Activated T-helper 1 cell treated with anti-CD3 and anti-CD28 coated beads, Interleukin-12 subunit alpha, Interleukin-12 subunit beta, Interleukin-2, Interleukin-4 antibody, amounts not matched to agents 30 ng/mL and 10 ng/mL and 1 ng/mL, durations not matched to agents 14 hours and 24 hours and 36 hours (primary cell): ENCODE data around the gene CDIPT. TPM values are rescaled to one million over a fixed set of nuclear protein-coding genes. Genes with fewer than 3 reads are reported as not detected.

ENCODE experiments used
- DNase-seq: peaks from one replicate; pipeline ENCODE4 v3.0.0; 2021; ENCODE audit warnings: low spot score
- H3K27ac Mint-ChIP-seq: one replicate; pipeline ENCODE4 v1.8.0; 2021; ENCODE audit warnings: mild to moderate bottlenecking, mixed read lengths
- H3K27me3 Mint-ChIP-seq: one replicate; pipeline ENCODE4 v1.8.0; 2022; ENCODE audit warnings: mild to moderate bottlenecking, moderate library complexity, mixed read lengths; ENCODE audit not compliant: insufficient read depth
- H3K36me3 Mint-ChIP-seq: one replicate; pipeline ENCODE4 v1.8.0; 2021; ENCODE audit warnings: low read depth, mixed read lengths
- H3K4me1 Mint-ChIP-seq: one replicate; pipeline ENCODE4 v1.8.0; 2021; ENCODE audit warnings: low read depth, mixed read lengths
- H3K4me3 Mint-ChIP-seq: one replicate; pipeline ENCODE4 v1.8.0; 2021; ENCODE audit warnings: mild to moderate bottlenecking, moderate library complexity, mixed read lengths
- H3K9me3 Mint-ChIP-seq: one replicate; pipeline ENCODE4 v1.8.0; 2021; ENCODE audit warnings: mixed read lengths
- intact Hi-C: fragments of 100-400 bp; cut with micrococcal nuclease; formaldehyde crosslinking; loops from one replicate; pipeline ENCODE4 v1.15.1; 2024
- total RNA-seq: library from RNA; stranded (reverse); gene quantifications from 2 replicates; pipeline ENCODE4 v1.2.3, GENCODE V29; 2022

Gene CDIPT
- total RNA-seq, 1 donor from 2014 or later: 85.5 TPM

DNA sequence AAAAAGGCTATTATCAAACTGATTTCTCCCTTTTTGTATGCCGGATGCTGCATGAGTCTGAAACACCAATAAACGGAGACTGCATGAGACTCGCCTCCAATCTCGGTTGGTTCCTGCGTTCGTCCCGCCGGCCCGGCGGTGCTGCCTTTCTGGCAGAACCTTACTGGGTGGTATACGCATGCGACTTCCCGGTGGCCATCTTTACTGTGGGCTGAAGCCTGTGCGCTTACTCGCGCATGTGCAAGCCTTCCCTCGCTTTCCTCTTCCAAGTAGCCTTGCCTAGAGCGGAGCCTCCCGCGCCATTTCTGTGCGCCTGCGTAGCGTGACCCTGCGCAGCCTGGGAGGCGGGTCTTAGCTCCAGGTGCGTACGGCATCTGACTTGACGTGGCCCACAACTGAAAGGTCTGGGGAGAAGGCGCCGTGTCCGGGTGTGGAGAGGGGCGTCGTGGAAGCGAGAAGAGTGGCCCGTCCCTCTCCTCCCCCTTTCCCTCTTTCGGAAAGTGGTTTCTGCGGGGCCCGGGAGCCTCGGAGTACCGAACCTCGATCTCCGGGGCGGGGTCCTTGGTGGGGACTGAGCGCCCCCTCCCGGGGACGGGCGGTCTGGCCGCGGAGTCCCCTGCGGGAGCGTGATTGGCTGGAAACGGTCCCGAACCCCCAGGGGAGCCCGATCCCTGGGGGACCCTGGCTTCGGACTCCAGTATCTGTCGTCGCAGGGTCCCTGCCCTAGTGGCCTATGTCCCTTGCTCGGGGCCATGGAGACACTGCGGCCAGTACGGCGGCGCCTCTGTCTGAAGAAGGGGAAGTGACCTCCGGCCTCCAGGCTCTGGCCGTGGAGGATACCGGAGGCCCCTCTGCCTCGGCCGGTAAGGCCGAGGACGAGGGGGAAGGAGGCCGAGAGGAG lies 47.0 kb downstream of the CDIPT start, which contains the start of gene PAGR1:
PAGR1 (plus strand) TSS at position 360 of the 901 bp plus-strand sequence; CDS start at position 734, 374 bp downstream.
- intact Hi-C loops: loop anchor here (1.0 kb wide), 4 partner anchors 11 to 180 kb away; partner anchors contain the start of genes CDIPT and INO80E

DNA sequence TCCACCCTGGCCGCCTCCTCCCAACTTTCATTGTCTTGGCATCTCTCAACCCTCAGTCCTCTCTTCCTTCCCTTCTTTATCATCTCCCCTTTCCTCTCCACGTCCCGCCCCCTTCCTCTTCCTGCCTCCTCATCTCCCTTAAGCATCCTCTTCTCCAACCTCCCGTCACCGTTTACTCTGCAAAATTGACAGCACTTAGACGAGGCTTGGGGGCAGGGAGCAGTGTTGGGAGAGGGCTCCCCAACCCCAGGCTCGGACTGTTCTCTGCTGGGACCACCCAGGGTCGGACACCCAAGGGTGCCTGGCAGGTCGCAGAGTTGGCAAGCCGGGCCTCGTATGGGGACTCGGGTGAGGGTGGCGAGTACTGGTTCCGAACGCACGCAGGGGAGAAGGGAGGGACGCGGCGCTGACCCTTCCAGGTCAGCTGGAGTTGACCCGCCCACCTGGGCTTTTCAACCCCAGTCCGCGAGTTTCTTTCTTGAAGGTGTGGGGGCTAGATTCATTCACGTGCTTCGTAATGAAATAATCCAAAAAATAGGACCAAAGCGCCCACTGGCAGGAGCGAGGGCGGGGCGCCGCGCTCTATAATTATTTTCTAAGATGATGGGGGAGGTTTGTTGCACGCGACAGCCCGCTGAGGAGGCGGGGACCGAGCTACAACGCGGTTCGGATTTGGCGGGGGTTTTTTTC lies 47.8 kb downstream of the CDIPT start:
- peak overlapping the region; percentile 98 for H3K27ac Mint-ChIP-seq
- no peaks in the 10 kb centered on the region for H3K9me3 Mint-ChIP-seq
- H3K36me3 Mint-ChIP-seq: peaks cover 29% of the 10 kb centered on the region
- H3K27me3 Mint-ChIP-seq: no peaks in the 10 kb centered on the region
- peaks cover 56% of the 10 kb centered on the region for H3K4me1 Mint-ChIP-seq
- peak overlapping the region; percentile 94 for H3K4me3 Mint-ChIP-seq
- intact Hi-C loops: no loop called here
- DNase-seq: no peak

More for the DNA sequence above, 47.0 kb downstream of the CDIPT start, which contains the start of gene PAGR1:
- Mint-ChIP-seq H3K36me3 (peaks cover 24% of the 10 kb centered on the region), H3K9me3 (no peaks in the 10 kb centered on the region), H3K4me3 (peak within 1 kb of the TSS; percentile 94), H3K27ac (peak within 1 kb of the TSS; percentile 98), H3K27me3 (no peaks in the 10 kb centered on the region), H3K4me1 (peaks cover 48% of the 10 kb centered on the region)
- DNase-seq: peak; percentile 99

- H3K4me3 Mint-ChIP-seq: peak overlapping the region; percentile 94
- intact Hi-C loops: no loop called here
- peaks cover 29% of the 10 kb centered on the region for H3K36me3 Mint-ChIP-seq
- H3K9me3 Mint-ChIP-seq: no peaks in the 10 kb centered on the region
- no peaks in the 10 kb centered on the region for H3K27me3 Mint-ChIP-seq
- DNase-seq: no peak
- H3K4me1 Mint-ChIP-seq: peaks cover 51% of the 10 kb centered on the region
- H3K27ac Mint-ChIP-seq: peak overlapping the region; percentile 98
Measured at GRCh38 chr16:29814592-29814991, 48.4 kb downstream of the CDIPT start.

GRCh38 chr16:29813644-29814562 lies 49.1 kb downstream of the CDIPT start:
- H3K36me3 Mint-ChIP-seq: peaks cover 27% of the 10 kb centered on the region
- no peaks in the 10 kb centered on the region for H3K9me3 Mint-ChIP-seq
- H3K27ac Mint-ChIP-seq: peak overlapping the region; percentile 98
- peaks cover 46% of the 10 kb centered on the region for H3K4me1 Mint-ChIP-seq
- H3K4me3 Mint-ChIP-seq: peak overlapping the region; percentile 48
- no peak for DNase-seq
- H3K27me3 Mint-ChIP-seq: no peaks in the 10 kb centered on the region
- intact Hi-C loops: no loop called here

DNA sequence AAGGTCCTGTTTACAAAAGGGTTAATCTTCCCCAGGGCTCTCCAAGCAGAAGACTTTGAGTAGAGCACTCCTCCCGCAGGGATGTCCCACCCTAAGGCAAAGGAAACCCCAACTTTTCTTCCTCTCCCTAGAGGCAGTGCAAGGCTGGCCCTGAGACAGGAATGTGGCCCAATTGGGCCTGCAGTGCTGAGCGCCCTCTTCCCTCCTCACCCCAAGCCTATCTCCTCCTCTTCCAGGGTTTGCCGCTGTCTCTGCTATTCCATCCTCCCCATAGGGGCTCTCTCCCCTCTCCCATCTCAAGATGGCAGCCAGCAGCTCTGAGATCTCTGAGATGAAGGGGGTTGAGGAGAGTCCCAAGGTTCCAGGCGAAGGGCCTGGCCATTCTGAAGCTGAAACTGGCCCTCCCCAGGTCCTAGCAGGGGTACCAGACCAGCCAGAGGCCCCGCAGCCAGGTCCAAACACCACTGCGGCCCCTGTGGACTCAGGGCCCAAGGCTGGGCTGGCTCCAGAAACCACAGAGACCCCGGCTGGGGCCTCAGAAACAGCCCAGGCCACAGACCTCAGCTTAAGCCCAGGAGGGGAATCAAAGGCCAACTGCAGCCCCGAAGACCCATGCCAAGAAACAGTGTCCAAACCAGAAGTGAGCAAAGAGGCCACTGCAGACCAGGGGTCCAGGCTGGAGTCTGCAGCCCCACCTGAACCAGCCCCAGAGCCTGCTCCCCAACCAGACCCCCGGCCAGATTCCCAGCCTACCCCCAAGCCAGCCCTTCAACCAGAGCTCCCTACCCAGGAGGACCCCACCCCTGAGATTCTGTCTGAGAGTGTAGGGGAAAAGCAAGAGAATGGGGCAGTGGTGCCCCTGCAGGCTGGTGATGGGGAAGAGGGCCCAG lies 50.0 kb downstream of the CDIPT start:
- H3K27ac Mint-ChIP-seq: no peak overlapping the region
- intact Hi-C loops: no loop called here

GRCh38 chr16:29811896-29812665 lies 50.9 kb downstream of the CDIPT start, which contains the start of gene PRRT2:
Gene PRRT2, plus strand, starts transcription at chr16:29812193. Its CDS starts 862 bp downstream, at chr16:29813055.
- H3K27ac Mint-ChIP-seq: peak within 1 kb of the TSS; percentile 83
- DNase-seq: no peak
- intact Hi-C loops: no loop called here
- peaks cover 29% of the 10 kb centered on the region for H3K36me3 Mint-ChIP-seq
- peak within 1 kb of the TSS; percentile 81 for H3K4me3 Mint-ChIP-seq
- H3K27me3 Mint-ChIP-seq: no peaks in the 10 kb centered on the region
- peaks cover 46% of the 10 kb centered on the region for H3K4me1 Mint-ChIP-seq
- no peaks in the 10 kb centered on the region for H3K9me3 Mint-ChIP-seq

More for the DNA sequence above, 50.0 kb downstream of the CDIPT start:
- Mint-ChIP-seq H3K9me3 (no peaks in the 10 kb centered on the region), H3K27me3 (no peaks in the 10 kb centered on the region), H3K4me1 (peaks cover 48% of the 10 kb centered on the region), H3K36me3 (peaks cover 29% of the 10 kb centered on the region), H3K4me3 (peak overlapping the region; percentile 45)
- no peak for DNase-seq

DNA sequence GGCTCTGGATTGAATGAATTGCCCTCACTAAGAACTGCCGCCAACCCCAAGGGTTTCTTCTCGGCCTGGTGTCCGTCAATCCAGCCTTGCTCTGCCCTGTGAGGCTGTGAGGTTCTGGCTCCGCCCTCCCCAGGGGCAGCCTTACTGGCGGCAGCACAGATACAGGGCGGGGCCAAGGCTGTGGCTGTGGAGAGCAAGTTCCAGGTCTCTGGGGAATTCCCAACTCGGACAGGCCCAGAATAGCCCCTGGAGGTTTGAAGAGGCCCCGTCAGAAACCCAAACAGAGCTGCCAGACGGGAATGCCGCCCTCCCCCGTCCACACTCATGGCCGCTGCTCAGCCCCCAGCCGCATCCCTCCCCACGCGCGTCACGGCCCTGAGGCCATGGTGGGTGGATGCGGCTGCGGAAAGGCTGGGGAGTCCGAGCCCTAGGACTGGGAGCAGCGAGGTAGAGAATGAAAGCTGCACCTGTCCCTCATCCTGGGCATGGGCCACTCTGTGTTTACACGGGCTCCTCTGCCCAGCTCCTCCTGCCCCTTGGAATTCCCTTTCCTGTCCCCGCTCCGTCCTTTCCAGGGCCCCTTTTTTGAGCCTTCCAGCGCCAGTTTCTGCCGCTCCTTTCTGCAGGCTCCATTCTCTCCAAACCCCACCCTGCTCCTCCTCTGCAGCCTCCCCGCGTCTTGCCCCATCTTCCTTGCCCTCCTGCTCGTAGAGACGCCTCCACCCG lies 51.7 kb downstream of the CDIPT start:
- H3K27ac Mint-ChIP-seq: peak overlapping the region; percentile 83
- H3K27me3 Mint-ChIP-seq: no peaks in the 10 kb centered on the region
- peaks cover 26% of the 10 kb centered on the region for H3K36me3 Mint-ChIP-seq
- intact Hi-C loops: no loop called here
- peak overlapping the region; percentile 81 for H3K4me3 Mint-ChIP-seq
- DNase-seq: peak; percentile 74
- no peaks in the 10 kb centered on the region for H3K9me3 Mint-ChIP-seq
- H3K4me1 Mint-ChIP-seq: peaks cover 46% of the 10 kb centered on the region

GRCh38 chr16:29810699-29811169 lies 52.3 kb downstream of the CDIPT start:
- Mint-ChIP-seq H3K27me3 (no peaks in the 10 kb centered on the region), H3K4me1 (peaks cover 45% of the 10 kb centered on the region), H3K36me3 (peaks cover 26% of the 10 kb centered on the region), H3K9me3 (no peaks in the 10 kb centered on the region), H3K4me3 (peak overlapping the region; percentile 81), H3K27ac (peak overlapping the region; percentile 83)
- no peak for DNase-seq
- intact Hi-C loops: no loop called here

GRCh38 chr16:29809850-29810698 lies 53.0 kb downstream of the CDIPT start:
- H3K4me3 Mint-ChIP-seq: peak overlapping the region; percentile 81
- no peak for DNase-seq
- H3K4me1 Mint-ChIP-seq: peaks cover 42% of the 10 kb centered on the region
- H3K27me3 Mint-ChIP-seq: no peaks in the 10 kb centered on the region
- no peaks in the 10 kb centered on the region for H3K9me3 Mint-ChIP-seq
- peak overlapping the region; percentile 70 for H3K27ac Mint-ChIP-seq
- intact Hi-C loops: loop anchor here (2.0 to 5.0 kb wide), 10 partner anchors 63 to 988 kb away; partner anchors contain the start of genes ALDOA, ATXN2L, C16orf54 and C16orf92
- H3K36me3 Mint-ChIP-seq: peaks cover 29% of the 10 kb centered on the region
